Epidermal melanocyte (primary cell): ENCODE data around the gene PPP4C.

Source experiments
- DNase-seq: peaks from one replicate; pipeline ENCODE4 v3.0.0; 2011; ENCODE audit warnings: low spot score; ENCODE audit not compliant: insufficient read length

The PPP4C gene

DNA sequence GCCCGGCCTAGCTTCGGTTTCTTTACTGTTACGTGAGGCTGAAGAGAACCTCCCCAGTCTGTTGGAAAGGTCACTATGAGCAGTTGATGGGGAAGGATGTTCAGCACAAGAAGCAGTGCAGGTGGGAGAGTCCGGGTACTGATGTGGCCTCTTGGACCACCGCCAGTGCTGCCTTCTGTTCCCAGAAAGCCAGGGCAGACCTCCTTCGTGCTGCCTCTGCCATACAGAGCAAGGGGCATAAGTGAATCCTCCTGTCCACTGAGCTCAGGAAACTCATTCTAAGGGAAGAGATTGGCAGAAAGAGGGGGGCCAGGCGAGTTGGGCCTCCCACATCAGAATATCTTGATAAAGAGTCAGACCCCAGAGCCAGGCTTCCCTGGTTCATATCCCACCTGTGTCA is 3.7 kb downstream of the PPP4C start:
- peak; percentile 3 for DNase-seq

DNA sequence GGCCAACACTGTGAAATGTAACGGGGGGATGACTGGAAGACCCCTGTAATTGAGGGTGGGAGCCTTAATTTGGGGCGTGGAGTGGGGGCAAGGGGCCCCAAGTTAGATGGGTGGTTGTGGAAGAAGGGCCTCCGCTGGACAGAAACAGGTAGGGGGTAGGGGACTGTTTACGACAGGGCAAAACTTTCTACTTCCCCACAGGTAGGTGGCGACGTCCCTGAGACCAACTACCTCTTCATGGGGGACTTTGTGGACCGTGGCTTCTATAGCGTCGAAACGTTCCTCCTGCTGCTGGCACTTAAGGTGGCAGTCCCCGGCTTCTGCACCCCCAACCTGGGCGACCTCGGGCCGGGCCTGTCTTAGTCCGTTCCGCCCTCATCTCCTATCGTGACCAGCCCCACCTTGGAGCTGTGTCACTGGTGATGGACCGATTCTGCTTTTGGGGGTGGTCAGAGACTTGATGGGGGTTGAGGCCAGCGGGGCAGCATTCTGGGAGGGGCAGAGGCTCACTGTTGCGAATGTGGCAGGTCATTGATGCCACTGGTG is 6.8 kb downstream of the PPP4C start:
- no peak for DNase-seq

DNA sequence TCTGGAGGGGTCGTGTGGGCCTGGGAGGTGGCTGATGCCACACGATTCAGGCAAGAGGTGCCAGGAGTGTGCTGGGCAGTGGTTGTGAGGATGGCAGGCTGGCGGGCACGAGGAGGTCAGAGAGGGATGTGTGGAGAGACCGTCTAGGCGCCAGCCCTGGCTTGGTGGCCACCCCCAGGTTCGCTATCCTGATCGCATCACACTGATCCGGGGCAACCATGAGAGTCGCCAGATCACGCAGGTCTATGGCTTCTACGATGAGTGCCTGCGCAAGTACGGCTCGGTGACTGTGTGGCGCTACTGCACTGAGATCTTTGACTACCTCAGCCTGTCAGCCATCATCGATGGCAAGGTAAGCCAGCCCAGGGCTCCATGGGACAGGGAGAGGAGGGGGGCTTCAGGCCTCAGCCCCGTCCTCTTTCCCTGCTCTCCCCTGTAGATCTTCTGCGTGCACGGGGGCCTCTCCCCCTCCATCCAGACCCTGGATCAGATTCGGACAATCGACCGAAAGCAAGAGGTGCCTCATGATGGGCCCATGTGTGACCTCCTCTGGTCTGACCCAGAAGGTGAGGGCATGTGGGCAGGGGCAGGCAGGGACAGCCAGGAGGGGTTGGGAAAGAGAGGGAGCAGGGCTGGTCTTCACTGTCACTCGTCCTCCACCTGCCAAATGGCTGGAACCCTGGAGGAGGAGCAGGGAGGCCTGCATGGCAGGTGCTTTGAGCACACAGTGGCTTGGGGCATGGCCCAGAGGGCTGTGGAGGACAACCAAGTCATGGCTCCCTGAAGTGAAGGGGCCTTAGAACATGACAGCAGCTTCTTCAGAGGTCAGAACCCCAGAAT is 7.6 kb downstream of the PPP4C start:
- no peak for DNase-seq

DNA sequence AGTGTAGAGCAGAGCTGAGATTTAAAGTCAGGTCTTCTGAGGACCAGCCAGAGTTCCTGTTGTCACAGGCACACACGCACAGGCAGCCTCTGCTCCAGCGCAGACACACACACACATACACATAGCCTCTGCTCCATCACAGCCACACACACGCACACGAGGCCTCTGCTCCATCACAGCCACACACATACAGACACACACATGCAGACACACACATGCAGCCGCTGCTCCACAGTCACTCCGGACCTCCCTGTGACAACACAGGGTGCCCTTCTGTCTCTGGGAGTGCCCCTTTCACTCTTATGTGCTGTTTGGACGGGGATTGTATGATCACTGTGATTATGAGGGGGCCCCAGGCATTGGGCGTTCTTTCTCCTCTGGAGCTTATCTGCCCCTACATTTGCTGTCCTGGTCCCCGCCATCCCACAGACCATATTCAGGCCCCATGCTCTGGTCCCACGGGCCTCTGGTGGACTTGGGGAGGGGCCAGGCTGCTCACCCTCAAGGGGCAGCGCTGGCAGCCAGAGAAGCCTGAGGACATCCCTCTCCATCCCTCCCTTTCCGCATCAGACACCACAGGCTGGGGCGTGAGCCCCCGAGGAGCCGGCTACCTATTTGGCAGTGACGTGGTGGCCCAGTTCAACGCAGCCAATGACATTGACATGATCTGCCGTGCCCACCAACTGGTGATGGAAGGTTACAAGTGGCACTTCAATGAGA is 8.5 kb downstream of the PPP4C start:
- no peak for DNase-seq

DNA sequence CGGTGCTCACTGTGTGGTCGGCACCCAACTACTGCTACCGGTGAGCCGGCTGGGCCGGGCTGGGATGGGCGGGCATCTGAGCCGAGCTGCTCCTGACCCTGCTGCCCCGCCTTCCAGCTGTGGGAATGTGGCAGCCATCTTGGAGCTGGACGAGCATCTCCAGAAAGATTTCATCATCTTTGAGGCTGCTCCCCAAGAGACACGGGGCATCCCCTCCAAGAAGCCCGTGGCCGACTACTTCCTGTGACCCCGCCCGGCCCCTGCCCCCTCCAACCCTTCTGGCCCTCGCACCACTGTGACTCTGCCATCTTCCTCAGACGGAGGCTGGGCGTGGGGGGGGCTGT is 9.0 kb downstream of the PPP4C start:
- DNase-seq, result no peak

DNA sequence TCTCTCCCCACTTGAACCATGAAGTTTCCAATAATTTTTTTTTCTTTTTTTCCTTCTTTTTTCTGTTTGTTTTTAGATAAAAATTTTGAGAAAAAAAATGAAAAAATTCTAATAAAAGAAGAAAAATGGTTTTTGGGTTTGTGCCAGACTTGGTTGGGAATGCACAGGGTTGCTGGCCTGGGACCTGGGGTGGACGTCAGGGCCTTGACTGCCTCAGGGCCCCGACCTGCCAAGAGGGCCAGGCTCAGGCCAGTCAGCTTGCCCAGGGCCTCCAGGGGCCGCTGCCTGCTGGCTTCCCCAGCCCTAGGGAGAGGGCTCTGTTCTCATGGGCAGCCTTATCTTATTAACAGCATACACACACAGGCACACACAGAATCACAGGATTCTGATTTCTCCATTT is 9.5 kb downstream of the PPP4C start:
- no peak for DNase-seq

DNA sequence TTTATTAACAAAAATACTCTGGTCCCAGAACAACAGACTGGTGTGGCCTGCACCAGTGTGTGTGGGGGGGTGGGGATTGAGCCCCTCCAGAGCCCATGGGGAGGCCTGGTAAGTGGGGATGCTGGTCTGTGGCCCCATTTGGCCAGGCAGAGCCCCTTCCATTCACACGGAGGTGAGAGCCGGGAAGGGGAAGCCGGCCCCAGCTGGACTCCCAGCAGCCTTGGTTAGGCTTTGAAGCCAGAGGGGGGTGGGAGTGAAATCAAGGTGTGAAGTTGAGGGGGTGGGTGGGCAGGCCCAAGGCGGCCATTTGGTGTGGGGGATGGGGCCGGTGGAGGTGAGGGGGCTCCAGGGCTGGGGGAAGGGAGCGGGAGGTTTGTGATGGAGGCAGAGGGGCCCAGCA is 10.0 kb downstream of the PPP4C start:
- no peak for DNase-seq

DNA sequence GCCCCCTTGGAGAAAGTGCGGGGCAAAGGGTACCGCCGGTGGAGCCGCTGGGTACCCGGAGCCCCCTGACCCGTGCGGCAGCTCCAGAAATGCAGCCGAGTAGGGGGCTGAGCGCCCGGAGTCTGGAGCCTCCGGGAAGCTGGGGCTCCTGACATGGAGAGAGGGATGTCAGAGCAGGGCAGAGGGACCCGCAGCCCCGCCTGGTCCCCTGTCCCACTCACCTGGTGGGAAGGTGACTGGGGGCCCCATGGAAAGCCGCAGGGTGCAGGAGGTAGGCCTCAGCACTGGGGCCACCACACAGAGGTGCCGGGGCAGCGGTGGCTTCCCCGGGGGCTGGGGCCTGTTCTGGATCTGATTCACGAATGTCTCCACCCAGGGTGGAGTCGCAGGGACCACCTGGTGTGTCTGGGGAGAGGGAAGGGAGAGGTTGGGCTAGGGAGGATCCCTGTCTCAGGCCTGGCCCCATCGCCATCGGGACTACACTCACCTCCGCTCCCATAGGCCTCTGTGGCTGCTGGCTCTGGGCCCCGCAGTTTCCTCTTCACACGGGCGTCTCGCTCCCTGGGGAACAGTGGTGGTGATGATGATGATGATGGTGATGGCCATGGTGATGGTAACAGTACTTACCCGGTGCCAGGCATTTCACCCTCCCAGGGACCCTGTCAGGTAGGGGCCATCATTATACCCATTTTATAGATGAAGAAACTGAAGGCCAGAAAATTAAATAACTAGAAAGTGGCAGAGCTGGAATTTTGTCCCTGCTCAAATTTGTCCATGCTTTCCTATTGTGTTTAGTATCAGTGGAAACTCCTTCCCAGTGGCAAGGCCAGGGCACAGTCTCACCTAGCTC is 10.7 kb downstream of the PPP4C start:
- DNase-seq, result no peak

DNA sequence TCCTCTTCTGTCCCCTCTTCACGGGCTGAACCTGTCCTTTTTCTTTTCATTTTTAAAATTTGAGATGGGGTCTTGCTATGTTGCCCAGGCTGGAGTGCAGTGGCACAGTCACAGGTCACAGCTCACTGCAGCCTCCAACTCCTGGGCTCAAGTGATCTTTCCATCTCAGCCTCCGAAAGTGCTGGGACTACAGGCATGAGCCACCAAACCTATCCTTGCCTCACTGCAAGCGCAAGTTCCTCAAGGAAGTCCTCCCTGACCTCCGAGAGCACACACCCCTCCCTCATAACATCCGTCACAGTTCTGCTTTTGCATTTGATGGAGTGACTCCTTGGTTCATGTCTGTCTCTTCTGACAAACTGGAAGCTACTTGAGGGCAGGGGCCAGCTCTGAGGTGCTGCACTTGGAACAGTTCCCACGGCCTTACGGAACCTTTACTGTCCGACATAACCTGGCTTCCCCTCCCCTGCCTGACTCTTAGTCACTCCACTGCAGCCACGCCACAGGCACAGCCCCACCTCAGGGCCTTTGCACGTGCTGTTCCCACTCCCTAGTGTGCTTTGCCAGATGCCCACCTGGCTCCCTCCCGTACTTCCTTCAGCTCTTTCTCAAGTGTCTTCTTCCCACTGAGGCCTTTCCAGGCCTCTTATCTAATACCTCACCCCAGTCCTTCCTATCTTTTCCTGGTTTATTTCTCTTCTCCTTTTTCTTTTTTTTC is 11.5 kb downstream of the PPP4C start:
- DNase-seq, result no peak

DNA sequence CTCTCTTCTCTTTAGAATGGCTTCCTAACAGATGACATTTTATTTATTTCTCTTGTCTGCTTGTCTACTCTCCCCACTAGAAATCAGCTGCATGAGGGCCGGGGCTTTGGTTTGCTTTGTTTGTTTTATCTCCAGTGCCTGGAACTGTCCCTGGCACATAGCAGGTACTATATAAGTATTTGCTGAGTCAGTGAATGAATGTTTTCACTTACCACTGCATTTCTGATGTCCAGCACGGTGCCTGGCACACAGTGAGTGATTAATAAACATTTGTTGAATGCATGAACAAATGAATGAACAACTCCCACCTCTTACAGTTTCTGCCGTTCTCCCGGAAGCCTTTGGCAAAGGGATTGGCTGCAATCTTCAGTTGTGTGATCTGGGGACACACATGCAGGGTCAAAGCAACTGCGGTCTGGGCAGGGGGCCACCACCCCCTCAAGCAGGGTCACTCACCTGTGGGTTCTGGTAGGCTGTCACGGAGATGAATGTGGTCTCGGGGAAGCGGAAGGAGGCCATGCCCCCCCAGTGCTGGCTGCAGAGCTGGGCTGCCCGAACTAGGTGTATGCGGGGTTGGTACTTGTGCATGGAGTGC is 12.5 kb downstream of the PPP4C start:
- DNase-seq, result no peak

DNA sequence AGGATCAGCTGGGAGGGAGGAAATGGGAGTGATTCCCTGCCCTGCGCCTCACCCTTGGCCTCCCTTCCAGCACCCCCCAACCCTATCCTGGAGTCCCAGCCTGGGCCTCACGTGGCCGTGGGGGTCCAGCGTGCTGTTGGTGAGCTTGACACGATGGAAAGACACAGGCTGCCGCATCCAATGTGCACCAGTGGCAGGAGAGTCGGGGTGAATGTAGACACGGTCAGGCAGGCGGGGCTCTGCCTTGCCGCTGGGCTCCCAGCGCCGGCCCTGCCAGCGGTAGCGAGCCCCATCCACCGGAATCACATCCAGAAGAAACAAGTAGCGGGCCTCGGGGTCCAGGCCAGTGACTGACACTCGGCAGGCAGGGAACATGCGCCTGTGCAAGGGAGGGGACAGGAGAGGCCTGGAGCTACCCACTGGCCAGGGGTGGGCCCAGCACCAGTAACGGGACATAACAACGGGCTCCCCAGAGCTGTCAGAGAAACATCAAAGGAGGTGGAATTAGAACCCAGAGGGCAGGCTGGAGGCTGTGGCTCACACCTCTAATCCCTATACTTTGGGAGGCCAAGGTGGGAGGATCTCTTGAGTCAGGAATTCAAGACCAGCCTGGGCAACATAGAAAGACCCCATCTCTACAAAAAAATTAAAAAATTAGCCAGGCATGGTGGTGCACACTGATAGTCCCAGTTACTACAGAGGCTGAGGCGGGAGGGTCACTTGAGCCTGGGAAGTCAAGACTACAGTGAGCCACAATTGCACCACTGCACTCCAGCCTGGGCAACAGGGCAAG is 13.2 kb downstream of the PPP4C start:
- DNase-seq, result no peak

DNA sequence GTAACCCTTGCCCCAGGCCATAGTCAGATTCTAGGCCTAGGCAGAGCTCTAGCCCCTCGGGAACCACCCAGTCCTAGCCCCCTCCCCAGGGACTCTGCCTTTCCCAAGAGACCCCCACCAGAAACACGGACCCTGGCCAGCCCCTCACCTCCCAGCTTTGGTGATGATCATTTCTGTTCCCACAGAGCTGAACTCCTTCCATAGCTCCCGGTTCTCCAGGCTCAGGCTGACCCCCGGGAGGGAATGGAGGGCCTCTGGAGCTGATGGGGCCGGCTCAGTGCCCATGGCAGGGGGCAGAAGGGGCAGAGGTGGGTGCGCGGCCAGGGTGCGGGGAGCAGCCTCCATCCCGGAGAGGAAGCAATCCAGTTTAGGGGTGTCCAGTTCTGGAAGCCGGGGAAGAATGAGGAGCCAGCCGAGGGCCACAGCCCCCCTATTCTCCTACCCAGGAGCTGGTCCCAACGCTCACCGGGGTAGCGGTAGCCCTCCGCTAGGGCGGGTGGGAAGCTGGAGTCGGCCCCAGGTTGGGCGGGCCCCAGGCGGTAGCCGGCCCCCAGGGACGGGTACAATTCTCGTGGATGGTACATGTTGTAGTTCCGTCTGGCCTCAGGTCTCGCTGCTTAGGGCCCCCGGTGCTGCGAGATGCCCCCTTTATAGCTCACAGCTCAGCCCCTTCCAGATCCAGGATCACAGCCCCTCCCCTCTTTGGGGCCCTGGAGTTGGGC is 15.0 kb downstream of the PPP4C start:
- DNase-seq, result no peak

DNA sequence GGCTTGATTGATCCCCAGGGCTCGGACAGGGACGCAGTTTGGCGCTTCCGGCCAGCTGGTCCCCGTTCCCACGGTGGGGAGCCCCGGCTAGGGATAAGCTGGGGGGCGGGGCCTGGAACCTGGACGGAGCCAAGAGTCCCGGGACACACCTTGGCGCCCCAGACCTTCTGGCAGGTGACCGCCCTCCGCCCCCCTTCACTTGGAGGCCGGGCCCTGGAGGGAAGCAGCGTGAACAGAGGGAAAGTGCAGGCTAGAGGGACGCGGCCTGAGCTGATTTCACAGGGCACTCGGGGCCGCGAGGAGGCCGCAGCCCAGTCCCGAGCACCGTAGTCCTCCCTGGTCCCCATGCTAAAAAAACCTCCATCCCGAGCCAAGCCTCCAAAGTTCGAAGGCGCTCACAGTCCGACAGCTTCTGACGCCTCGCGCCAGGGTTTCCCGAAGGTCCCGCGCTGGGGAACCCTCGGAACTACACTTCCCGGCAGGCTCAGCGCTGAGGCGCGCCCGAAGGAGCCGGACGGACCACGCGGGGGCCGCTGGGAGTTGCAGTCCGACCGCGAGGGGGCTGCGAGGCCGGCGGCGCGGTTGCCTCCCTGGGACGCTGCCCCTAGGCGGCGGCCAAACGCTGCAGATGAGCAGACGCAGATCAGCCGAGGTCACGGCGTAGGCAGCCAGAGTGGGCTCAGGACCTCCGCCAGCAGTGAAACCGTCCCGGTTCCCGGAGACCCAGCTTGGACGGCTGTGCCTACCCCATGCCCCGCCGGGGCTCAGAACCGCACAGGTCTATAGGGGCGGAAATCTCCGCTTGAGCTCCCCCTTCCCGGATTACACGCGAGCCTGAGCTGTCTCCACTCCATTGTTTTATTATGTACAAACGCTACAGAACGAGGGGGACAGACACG is 15.9 kb downstream of the PPP4C start, which contains the start of gene TBX6:
TBX6 (minus strand) TSS at position 451 of the 899 bp plus-strand sequence. CDS start 731 bp downstream, outside the sequence.
- peak; percentile 94 for DNase-seq

DNA sequence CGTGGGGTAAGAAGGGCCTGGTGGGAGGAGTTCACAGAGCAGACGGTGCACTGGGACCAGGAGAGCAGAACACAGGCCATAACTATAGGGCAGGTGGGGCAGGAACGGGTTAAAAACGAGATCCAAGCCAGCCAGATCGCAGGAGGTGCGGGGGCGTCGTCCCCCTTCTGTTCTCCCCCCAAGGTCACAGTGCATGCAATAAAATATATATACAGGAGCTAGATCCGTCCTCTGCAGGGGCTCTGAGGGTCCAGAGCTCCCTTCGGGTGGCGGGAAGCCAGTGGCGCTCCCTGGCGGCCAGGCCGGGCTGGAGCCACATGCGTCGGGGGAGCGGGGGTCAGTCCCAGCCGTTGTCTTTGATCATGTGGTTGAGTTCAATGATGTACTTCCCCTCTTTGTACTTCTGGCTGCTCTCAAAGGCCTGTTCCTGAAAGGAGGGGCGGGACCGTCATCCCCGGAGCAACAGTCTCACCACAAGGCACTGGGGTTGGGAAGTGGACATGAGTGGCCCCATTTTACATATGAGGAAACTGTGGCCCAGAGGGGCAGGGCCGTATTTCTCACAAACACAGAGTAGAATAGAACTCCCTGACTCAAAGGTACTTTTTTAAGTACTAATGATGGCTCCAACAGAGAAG is 16.7 kb downstream of the PPP4C start:
- peak; percentile 92 for DNase-seq

DNA sequence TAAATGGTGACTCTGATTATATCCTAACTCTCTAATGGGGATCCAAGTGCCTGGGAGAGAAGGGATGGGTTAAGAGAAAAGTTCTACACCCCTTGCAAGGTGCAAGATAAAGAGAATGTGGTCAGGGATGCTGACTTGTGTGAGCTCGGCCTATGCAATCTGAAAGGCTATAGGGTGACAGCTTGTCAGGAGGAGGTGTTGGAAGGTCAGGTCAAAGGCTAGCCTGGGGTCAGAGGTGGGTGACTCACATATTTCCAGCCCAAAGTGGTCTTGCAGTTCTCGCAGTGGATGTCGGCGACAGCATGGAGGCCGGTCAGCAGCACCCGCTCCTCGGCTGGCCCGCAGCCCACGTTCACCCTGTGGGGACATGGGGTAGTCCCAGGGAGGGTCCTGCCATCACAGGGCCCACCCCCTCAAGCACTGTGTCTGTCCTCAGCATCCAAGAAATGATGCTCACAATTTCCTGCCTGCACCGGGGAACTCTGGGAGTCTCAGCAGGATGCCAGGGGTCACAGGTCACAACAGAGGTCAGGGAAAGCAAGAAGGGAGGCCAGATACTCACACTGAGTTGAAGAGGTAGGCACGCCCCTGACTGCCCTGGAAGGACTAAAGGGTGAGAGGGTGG is 18.9 kb downstream of the PPP4C start:
- no peak for DNase-seq

DNA sequence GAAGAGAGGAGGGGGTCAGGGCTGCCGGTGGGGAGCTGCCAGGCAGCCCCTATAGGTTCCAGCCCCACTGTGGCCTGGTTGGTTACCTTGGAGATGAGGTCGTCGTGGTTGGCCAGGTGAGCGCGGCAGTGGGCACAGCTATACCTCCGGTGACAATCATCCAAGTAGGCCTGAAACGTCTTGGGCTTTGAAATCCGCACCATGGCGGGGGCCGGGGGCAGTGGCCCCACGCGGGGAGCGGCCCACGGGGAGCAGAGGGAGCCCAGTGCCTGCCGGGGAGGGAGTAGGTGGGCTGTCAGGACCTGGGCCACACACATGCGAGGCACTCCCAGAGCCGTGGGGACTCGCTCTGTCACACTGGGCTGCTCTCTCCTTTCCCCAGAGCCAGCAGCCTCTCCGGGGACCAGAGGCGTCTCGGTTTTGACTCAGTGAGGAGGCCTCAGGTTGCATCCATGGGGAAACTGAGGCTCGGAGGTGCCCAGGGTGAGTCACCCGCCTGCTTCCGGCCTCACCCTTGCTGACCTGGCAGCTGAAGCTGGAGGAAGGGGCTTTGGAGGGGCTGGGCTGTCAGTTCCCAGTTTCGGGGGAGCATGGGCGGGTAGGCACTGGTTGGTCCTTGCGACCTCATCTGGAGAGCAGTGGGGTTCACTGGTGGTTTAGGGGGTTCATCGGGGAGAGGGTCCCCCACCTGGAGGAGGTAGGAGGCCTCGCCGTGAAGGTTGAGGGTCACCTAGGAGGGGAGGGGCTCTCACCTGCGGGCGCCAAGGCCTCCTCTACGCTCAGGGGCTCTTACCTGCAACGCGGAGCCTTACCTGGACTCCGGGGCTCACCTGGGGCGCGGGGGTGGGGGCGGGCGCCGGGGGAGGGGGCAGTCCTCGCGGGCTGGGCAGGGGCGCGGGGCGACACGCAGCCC is 19.6 kb downstream of the PPP4C start:
- no peak for DNase-seq
